ENCODE measurements around the gene METTL27.
"Not testable (repeated sequence)": the region's sequence is repeated elsewhere in the genome, so short reads cannot be mapped to it uniquely, and the experiment has no call there.

METTL27 gene

DNA sequence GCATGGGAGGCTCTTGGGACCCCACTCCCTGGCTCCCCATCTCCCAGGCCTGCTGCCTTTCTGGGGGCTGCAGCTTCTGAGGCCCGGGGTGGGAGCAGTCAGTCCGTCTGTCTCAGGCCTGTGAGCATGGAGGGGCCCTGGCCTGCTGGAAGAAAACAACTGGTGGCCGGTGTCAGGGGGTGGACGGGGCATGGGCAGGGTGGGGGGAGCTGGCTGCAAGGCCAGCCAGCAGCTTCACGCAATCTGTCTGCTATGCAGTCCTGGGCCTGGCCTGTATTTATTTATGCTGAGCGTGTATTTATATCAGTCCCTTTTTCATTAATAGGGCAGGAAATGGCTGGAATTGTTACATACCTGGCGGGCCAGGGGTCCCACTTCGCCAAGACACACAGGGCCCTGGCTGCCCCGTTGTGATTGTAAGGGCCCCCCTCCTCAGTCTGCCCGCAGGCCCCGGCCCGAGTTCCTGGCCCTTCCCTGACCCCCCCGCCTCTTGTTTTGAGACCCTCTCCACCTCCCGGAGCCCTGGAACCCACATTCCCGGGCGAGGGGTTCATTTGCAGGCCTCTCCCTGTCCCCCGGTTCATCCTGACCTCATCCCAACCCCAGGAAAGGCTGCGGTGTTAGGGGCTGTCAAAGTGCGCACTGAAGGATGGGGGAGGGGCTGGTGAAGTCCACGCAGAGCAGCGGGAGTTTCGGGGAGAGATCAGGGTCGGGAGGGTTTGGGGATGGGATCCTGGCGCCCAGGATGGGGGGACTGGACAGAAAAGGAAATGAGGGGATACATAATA, 26.9 kb upstream of the METTL27 start:
- no peak for DNase-seq

- no peak for DNase-seq
Observed at GRCh38 chr7:73866446-73866767, 24.1 kb upstream of the METTL27 start.

DNA sequence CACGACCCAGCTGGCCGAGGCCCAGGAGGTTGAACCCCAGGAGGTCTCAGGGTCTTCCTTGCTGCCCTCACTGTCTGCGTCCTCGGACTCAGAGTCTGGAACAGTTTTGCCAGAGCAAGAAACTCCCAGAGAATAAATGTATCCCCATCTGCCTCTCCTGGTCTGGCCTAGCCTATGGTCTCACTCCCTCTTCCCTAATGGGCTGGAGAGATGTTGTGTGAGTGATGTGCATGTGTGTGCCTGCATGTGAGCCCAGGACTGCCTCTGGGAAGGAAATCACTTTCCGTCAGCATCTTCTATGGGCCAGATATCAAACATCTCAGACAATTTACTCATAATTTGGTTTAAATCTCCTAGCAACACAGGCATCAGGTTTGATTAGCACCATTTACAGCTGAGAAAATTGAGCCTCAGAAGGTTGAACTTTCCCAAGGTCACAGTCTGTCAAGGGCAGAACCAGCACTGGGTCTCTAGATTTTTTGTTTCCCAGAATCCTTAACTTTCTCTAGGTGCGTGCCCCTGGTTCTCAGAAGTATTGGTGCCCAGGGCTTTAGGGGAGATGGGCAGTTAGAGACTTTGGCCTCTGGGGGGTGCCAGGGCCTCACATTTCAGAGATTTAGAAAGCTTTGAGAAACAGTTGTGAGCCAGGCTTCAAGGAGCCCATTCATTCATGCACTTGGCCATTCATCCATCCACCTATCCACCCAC, 23.6 kb upstream of the METTL27 start:
- no peak for DNase-seq

GRCh38 chr7:73864981-73865711, 22.8 kb upstream of the METTL27 start:
- no peak for DNase-seq

GRCh38 chr7:73861305-73861704, 19.0 kb upstream of the METTL27 start:
- DNase-seq, result no peak

- no peak for DNase-seq
Observed at GRCh38 chr7:73860859-73861258, 18.5 kb upstream of the METTL27 start, which contains the start of gene TMEM270. Gene TMEM270 (plus strand): TSS chr7:73861159. CDS start chr7:73861195, 36 bp downstream.

- DNase-seq, result no peak
Observed at GRCh38 chr7:73858807-73859206, 16.5 kb upstream of the METTL27 start.

DNA sequence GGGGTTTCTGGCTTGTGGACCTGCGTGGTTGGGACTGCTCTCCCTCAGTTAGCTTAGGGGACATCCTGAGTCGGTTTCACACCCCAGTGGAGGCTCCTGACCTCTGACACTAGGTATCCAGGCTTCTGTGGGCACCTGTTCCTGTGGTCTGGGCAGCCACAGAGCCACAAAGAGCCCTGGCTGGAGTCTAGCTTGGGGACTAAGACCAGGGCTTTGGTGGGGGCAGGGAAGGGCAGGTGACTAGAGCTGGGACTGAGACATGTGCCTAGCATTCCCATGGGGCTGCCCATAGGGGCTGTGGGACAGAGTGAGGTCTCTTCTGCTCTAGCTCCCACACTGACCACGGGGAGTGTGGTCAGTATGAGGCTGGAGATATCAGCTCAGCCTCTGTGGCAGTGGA, 14.6 kb upstream of the METTL27 start:
- DNase-seq, result no peak

DNA sequence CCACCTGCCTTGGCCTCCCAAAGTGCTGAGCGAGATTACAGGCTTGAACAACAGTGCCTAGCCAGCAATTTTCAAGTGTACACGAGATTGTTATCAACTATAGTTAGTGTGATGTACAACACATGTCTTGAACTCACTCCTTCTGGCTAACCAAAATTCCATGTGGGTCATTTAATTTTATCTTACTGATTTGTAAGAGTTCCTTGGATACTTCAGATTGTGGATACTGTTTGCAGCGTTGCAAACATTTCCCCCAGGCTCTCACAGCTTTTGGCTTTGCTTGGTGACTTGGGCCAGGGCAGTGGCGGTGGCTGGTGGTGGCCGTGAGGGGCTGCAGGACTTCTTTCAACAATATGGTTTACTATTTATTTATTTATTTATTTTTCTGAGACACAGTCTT, 10.2 kb upstream of the METTL27 start:
- no peak for DNase-seq

GRCh38 chr7:73851410-73852338, 9.4 kb upstream of the METTL27 start:
- DNase-seq, result no peak

DNA sequence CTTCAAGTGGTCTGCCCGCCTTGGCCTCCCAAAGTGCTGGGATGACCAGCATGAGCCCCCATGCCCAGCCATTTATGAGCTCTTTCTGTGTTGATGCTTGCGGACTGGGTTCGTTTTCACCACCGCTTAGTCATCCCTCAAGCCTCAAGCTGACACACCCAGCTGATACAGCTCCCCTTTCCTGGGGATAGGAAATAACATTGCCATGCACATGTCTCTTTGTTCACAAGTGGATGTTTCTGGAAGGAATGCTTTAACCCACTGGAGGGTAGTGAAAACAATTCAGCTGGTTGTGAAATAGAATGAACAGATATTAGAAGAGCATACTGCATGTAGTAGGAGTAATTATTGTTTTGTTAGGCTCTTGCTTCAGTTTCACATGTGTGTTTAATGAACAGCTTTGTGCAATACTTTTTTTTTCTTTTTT, 8.5 kb upstream of the METTL27 start:
- DNase-seq, result no peak

- no peak for DNase-seq
Observed at GRCh38 chr7:73847941-73848723, 5.8 kb upstream of the METTL27 start.

- DNase-seq, result not testable (repeated sequence)
Observed at GRCh38 chr7:73845701-73846195, 3.4 kb upstream of the METTL27 start.

DNA sequence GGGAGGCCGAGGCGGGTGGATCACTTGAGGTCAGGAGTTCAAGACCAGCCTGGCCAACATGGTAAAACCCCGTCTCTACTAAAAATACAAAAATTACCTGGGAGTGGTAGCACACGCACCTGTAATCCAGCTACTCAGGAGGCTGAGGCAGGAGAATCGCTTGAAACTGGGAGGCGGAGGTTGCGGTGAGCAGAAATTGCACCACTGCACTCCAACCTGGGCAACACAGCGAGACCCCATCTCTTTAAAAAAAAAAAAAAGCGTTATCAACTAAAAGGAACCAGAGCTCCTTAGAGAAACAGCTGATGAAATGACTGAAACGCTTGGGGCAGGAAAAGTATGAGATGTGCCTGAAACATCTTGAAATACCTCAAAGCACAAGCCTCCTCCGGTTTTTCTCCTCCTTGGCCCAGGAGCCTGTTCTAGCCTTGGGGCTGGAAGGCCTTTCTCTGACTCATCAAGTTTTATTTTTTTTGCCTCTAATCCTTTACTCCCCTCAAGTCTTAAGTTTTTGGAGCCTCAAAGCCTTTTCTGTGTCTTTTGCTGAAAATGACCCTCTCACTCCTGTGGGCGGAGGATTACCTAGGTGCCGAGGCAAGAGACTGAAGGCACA, 2.6 kb upstream of the METTL27 start:
- DNase-seq, result no peak

GRCh38 chr7:73844131-73844547, 1.8 kb upstream of the METTL27 start:
- DNase-seq, result no peak

DNA sequence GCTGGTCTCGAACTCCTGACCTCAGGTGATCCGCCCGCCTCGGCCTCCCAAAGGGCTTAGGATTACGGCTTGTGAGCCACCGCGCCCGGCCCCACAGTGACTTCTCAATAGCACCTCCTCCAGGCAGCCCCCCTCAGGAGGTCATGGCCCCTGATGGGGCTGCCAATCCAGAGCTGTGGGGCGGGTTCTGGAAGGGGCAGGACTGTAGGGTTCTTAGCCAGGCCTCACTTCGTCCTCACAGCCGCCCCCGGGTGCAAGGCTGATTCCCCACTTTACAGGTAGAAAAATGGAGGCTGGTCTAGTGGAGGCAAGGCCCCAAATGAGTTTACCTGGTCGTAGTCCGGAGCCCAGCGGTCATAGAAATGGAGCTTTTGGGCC, 638 bp downstream of the METTL27 start:
- no peak for DNase-seq

DNA sequence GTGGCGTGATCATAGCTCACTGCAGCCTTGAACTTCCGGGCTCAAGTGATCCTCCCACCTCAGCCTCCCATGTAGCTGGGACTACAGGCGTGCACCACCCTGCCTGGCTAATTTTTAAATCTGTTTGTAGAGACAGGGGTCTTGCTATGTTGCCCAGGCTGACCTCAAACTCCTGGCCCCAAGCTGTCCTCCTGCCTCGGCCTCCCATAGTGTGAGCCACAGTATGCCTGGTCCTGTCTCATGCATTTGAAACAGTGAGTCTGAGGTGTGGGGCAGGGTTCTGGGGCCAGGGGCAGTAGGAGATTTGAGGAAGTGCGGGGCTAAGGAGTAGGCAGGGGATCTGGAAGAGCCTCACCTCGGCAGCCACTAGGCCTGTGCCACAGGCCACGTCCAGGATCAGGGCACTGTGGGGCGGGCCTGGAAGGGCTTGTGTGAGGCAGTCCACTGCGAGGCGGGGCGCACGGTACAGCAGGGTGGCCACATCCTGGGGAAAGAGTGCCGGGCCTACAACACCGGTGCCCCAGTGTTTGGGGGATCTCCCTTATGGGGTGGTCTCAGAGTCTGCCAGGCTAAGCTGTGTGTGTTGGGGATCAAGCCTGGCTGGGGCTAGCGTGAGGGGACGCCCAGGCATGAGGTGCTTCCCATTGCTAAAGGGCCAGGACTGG, 1.5 kb downstream of the METTL27 start:
- DNase-seq, result no peak

DNA sequence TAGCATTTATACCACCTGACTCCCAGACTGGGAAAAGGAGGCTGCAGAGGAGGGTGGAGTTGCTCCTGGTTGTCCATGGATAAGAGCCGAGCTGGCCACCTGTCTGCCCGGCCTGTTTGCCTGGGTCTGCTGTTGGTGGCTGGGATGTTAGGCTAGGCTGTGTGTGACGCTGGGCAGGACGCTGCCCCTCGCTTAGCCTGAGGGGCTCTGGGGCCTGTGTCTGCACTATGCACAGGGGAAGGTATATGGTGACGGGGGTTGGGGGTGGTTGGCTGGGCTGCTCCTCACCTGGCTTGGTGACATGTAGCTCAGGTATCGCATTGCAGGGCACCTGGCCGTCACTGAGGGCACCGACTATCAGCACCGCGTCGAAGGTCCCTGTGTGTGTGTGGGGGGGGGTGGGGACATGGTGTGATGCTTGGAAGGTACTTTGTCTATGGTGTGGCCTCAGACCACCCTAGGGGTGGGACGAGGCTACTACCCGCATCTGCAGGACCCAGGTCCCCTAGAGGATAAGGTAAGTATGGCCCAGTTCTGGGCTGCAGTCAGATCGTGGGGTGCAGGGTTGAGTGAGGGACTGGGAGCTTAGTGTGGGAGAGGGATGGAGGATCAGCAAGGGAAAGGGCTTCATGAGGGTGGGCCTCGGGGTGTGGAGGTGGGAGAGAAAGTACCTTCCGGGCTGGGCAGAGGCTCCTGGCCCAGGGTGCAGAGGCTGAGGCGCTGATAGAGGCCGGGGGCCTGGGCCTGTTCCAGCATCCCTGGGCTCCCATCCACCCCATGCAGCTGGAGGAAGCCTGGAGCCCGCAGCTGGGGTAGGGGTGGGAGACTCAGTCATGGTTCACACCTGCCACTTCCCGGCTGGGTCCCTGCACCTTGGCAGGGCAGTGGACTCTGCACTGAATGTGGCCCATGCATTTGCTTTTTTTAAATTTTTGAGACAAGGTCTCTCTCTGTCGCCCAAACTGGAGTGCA, 2.3 kb downstream of the METTL27 start:
- no peak for DNase-seq

GRCh38 chr7:73839290-73839689, 3.0 kb downstream of the METTL27 start:
- DNase-seq, result no peak
